GM23248 (cell line): ENCODE results near the gene BCAS1.

Experiments used
- EZH2 ChIP-seq: fragments of 200-600 bp; sonication (generic); IDR thresholded peaks from 2 replicates; pipeline ENCODE4 v1.6.1; 2018; ENCODE audit warnings: antibody characterized with exemption, mild to moderate bottlenecking; ENCODE audit not compliant: insufficient read depth, poor library complexity, severe bottlenecking
- EZH2phosphoT487 ChIP-seq: fragments of 200-600 bp; sonication (generic); IDR thresholded peaks from 2 replicates; pipeline ENCODE4 v1.6.1; 2018; ENCODE audit warnings: antibody characterized with exemption, moderate library complexity, mild to moderate bottlenecking, low read depth; ENCODE audit not compliant: insufficient read depth

DNA sequence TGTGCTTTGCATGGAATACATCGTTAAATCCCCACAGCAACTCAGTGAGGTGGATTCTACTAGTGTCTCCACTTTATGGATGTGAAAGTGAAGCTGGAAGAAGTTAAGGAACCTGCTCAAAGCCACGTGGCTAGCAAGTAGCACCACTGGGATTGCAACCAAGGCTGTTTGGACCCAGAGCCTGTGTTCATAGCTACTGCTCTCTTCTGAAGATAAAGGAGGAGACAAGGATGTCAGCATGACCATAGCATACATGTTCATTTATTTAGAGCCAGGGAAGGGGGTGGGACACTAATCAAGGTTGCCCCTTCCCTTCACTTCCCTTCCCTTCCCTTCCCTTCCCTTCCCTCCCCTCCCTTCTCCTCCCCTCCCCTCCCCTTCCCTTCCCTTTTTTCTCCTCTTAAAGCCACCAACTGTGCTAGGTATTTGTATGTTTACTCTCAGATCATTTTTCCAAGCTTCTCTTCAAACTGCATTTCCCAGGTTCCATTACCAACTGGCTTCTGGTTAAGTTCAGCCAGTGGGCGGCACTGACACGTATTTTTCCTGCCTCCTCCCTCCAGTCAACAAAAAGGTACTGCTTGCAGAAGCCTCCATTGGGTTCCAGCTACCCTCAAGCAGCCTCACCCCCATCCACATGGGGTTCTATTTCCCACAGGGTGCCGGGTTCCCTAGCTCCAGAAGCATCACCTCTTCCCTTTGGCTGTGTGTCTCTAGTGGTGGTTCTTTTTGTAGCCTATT is 134.9 kb downstream of the BCAS1 start:
- TF ChIP-seq EZH2 (no peak), EZH2phosphoT487 (no peak)
